Right cardiac atrium (tissue), 5 donors: Measurements from ENCODE around the gene MS4A4E. TPM values are rescaled to one million over a fixed set of nuclear protein-coding genes. Genes with fewer than 3 reads are reported as not detected.
A peak's percentile ranks its signal among the peaks of the same experiment; 100 is the strongest.
"Not testable (repeated sequence)": the region's sequence is repeated elsewhere in the genome, so short reads cannot be mapped to it uniquely, and the experiment has no call there.

Experiments used
- ATAC-seq, 2 donors: fragments of 200-7000 bp; cut with Tn5 transposase; one replicate each; pipeline versions ENCODE4 v1.8.0 to v1.9.1; 2020; ENCODE audit warnings: moderate library complexity in 2 of 2, mild to moderate bottlenecking in 1 of 2
- DNase-seq, 3 donors: peaks; one replicate each; pipeline ENCODE4 v3.0.0-alpha.2; 2020
- H3K27ac ChIP-seq: one replicate; pipeline ENCODE4 v1.5.1; 2013; ENCODE audit warnings: mild to moderate bottlenecking, low read length, control low read depth, moderate library complexity
- H3K27me3 ChIP-seq: one replicate; pipeline ENCODE4 v1.6.1; 2013; ENCODE audit not compliant: control insufficient read depth, insufficient read depth
- H3K4me1 ChIP-seq: one replicate; pipeline ENCODE4 v1.6.1; 2013; ENCODE audit warnings: low read length; ENCODE audit not compliant: control insufficient read depth, insufficient read depth
- H3K4me3 ChIP-seq: one replicate; pipeline ENCODE4 v1.5.1; 2013; ENCODE audit warnings: low read length, control low read depth
- H3K9me3 ChIP-seq: one replicate; pipeline ENCODE4 v1.6.1; 2013; ENCODE audit warnings: low read length; ENCODE audit not compliant: control insufficient read depth
- WGBS: extraction: QIAGEN DNeasy Blood & Tissue Kit; methylation state at CpG from one replicate; pipeline ENCODE4 v1.1.7; 2013; 5-methylcytosine and 5-hydroxymethylcytosine counted together
- intact Hi-C, 4 donors: fragments of 100-400 bp; cut with DNase I; formaldehyde crosslinking; loops; one replicate each; pipeline versions ENCODE4 v1.11.0 to v1.14.0; 2022 to 2023
- polyA plus RNA-seq: library from polyadenylated mRNA; stranded (reverse); fragments of 200-250 nt; gene quantifications from one replicate; pipeline ENCODE4 v1.2.3, GENCODE V29; 2013
- total RNA-seq, 4 donors: library from RNA; stranded (reverse); fragmentation: NEBNext Ultra II Directional; extraction: Animal tissue kit (Norgen Biotek cat#: 25700); gene quantifications; one replicate each; pipeline ENCODE4 v1.2.1, GENCODE V29; 2021
- donor health status: healthy with polysubstance abuse.
- donor health status: DM: no; HTN: yes; CAD: no.
- donor health status: DM: no; HTN: no; CAD: no.
- donor health status: DM: no; HTN: yes; CAD: no; lungs with severe emphysema.
- donor health status: DM: yes; HTN: yes; CAD: no.

MS4A4E gene
- total and polyA plus RNA-seq, 5 donors, result 0.27 to 2.5 (median 1.3) TPM

GRCh38 chr11:60193687-60194433 lies 49.1 kb downstream of the MS4A4E start:
- no peak overlapping the region for H3K27ac ChIP-seq
- intact Hi-C loops, result loop anchor here in 1 of 4 donors (10.0 kb wide), 1 partner anchor 359 kb away; no protein-coding TSS in a partner anchor
- H3K4me3 ChIP-seq, result no peak overlapping the region
- no peaks in the 10 kb centered on the region for H3K4me1 ChIP-seq
- peak in 2 of 3 donors; percentile 26 to 44 for DNase-seq
- no peaks in the 10 kb centered on the region for H3K9me3 ChIP-seq
- ATAC-seq, result peak; percentile 72 to 89
- no peaks in the 10 kb centered on the region for H3K27me3 ChIP-seq
- 9% methylated on average over 1 of the region's 1 CpG for WGBS

DNA sequence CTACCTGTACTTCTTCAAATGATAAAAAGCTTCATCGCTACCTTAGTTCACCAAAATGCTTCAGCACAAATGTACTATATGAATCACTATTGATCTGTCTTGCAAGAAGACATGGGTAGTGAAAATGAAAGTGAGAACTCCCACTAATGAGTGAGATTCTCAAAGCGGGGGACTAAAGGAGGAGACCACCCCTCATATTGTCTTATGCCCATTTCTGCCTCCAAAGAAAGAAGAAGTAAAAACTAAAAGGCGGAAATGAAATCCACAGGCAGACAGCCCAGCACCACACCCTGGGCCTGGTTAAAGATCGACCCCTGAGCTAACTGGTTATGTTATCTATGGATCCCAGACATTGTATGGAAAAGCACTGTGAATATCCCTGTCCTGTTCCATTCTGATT lies 50.4 kb downstream of the MS4A4E start:
- DNase-seq, H3K4me1 ChIP-seq, H3K27me3 ChIP-seq, H3K27ac ChIP-seq, H3K4me3 ChIP-seq, H3K9me3 ChIP-seq, ATAC-seq: not testable (repeated sequence)
- WGBS, result 89% methylated on average over 4 of the region's 4 CpGs
- intact Hi-C loops, result loop anchor here in 1 of 4 donors (10.0 kb wide), 1 partner anchor 358 kb away; no protein-coding TSS in a partner anchor

DNA sequence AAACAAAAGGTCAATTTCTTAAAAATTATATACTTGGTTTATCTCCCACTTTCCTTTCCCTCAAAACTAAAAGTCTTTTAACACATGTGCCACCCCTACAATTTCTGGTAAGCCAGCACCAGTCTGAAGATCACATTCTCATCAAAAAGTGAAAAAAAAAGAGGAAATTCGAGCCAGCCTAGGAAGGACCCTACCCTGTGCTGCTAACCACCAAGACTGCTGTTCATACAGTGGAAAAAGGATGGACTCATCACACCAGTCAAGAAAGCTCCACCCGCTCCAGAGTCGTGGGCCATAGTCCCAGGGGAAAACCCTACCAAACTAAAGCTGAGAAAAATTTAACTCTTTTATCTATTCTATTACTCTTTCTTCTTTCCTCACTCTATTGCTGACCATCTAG lies 54.5 kb downstream of the MS4A4E start:
- ATAC-seq, H3K4me3 ChIP-seq, H3K4me1 ChIP-seq, intact Hi-C loops, H3K27ac ChIP-seq, H3K9me3 ChIP-seq, H3K27me3 ChIP-seq: not testable (repeated sequence)
- 32% methylated on average over 3 of the region's 3 CpGs for WGBS
- peak in 1 of 3 donors; percentile 40 for DNase-seq

DNA sequence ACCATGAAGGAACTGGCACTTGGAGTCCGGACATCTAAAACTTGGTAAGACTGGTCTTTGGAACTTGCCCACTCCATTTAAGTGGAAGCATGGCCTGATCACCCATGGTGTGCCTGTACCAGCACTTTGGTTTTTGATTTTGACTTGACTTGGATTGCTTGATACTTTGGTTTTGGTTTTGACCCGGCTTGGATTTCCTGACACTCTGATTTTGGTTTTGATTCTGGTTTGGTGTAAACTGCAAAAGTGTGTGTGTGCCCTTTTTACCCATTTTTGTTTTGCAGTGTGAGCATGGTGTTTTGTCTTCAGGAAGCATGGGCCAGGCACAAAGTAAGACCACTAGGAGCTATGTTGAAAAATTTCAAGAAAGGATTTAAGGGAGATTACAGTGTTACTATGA lies 56.8 kb downstream of the MS4A4E start:
- H3K9me3 ChIP-seq, H3K4me1 ChIP-seq, DNase-seq, H3K27ac ChIP-seq, H3K27me3 ChIP-seq, intact Hi-C loops, ATAC-seq, H3K4me3 ChIP-seq: not testable (repeated sequence)
- WGBS, result 91% methylated on average over 2 of the region's 2 CpGs

DNA sequence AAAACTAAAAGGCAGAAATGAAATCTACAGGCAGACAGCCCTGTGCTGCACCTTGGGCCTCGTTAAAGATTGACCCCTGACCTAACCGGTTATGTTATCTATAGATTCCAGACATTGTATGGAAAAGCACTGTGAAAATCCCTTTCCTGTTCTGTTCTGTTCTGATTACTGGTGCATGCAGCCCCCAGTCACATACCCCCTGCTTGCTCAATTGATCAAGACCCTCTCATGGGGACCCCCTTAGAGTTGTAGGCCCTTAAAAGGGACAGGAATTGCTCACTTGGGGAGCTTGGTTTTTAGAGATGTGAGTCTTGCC lies 57.5 kb downstream of the MS4A4E start:
- ATAC-seq, DNase-seq, intact Hi-C loops, H3K4me1 ChIP-seq, H3K4me3 ChIP-seq, H3K27me3 ChIP-seq, H3K27ac ChIP-seq, H3K9me3 ChIP-seq: not testable (repeated sequence)
- 45% methylated on average over 2 of the region's 2 CpGs for WGBS

- 72% methylated on average over 1 of the region's 1 CpG for WGBS
- no peak overlapping the region for H3K27ac ChIP-seq
- H3K4me1 ChIP-seq, result no peaks in the 10 kb centered on the region
- no peak overlapping the region for H3K4me3 ChIP-seq
- intact Hi-C loops, result no loop called here
- ATAC-seq (peak; percentile 64 to 75), DNase-seq (no peak)
- H3K9me3 ChIP-seq, result no peaks in the 10 kb centered on the region
- no peaks in the 10 kb centered on the region for H3K27me3 ChIP-seq
Measured at GRCh38 chr11:60184824-60185511, 58.0 kb downstream of the MS4A4E start.

GRCh38 chr11:60183591-60184205 lies 59.2 kb downstream of the MS4A4E start:
- Histone ChIP-seq H3K4me3 (no peak overlapping the region), H3K27ac (no peak overlapping the region), H3K9me3 (no peaks in the 10 kb centered on the region), H3K4me1 (no peaks in the 10 kb centered on the region), H3K27me3 (no peaks in the 10 kb centered on the region)
- ATAC-seq, result peak; percentile 56 to 66
- DNase-seq, result peak in 1 of 3 donors; percentile 46
- WGBS, result 60% methylated on average over 2 of the region's 2 CpGs
- intact Hi-C loops, result no loop called here

DNA sequence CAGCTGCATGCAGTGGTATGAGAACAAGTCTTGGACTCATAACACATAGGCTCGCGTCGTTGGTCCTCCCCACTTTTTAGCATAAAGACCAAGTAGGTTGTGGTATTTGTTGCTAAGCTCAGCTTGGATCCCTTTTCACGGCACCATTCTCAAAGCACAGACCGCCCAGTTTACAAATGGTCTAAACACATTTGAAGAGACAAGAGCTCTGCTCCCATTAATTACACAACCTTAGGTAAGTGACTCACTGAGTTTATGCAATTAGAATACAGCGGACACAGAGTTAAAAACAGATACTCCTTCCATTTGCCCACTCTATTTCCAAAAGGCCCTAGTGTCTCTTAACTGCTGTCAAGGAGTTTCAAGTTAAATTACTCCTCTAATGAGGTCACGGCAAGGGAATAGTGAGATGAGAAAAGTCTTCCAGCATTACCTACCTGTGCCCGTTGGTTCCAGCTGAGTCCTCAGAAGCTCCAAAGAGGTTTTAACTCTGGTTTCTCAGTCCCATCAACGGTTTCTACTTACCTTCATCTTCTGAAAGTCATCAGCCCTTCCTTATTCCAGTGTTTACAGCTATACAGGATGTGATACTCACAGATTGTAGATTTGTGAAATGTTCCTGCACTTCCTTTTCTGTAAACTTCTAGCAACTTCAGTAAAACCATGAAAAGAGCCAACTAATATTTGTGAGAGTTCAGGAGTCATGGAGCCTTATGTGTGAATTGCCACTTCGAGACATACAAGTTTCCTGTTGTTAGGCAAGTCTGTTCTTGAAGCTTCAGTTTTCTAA lies 60.2 kb downstream of the MS4A4E start, which contains the start of gene MS4A6A:
Gene MS4A6A (minus strand): TSS at position 543 of the 790 bp plus-strand sequence. CDS start 1,356 bp downstream, outside the sequence.
- Histone ChIP-seq H3K27me3 (no peaks in the 10 kb centered on the region), H3K4me1 (no peaks in the 10 kb centered on the region), H3K27ac (peak within 1 kb of the TSS; percentile 5), H3K9me3 (no peaks in the 10 kb centered on the region), H3K4me3 (peak within 1 kb of the TSS; percentile 31)
- DNase-seq (no peak), ATAC-seq (peak in 1 of 2 donors; percentile 42)
- intact Hi-C loops, result no loop called here
- WGBS, result 71% methylated on average over 10 of the region's 10 CpGs

GRCh38 chr11:60175860-60176275 lies 67.1 kb downstream of the MS4A4E start:
- intact Hi-C loops, result no loop called here
- Histone ChIP-seq H3K9me3 (no peaks in the 10 kb centered on the region), H3K4me1 (no peaks in the 10 kb centered on the region), H3K27ac (no peak overlapping the region), H3K4me3 (no peak overlapping the region), H3K27me3 (no peaks in the 10 kb centered on the region)
- DNase-seq (no peak), ATAC-seq (no peak)
- WGBS, result 89% methylated on average over 5 of the region's 5 CpGs

DNA sequence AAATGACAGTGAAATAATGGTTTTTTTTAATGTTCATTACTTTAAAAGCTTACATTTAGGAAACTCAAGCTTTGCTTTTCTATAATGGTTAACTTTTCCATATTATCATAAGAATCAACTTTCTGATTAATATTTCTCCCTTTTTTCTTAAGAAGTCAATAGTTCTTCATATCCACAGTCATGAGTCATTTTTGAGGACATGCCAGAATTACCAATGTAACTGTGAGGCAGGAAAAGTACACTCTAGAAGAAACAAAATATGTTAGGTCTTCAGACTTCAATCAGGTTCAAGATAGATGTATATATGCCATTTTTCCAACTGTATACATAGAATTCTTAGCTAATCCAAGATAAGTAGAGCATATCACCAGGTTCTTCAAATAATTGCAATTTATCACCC lies 70.9 kb downstream of the MS4A4E start:
- Histone ChIP-seq H3K4me1 (no peaks in the 10 kb centered on the region), H3K27me3 (no peaks in the 10 kb centered on the region), H3K9me3 (no peaks in the 10 kb centered on the region), H3K4me3 (no peak overlapping the region), H3K27ac (no peak overlapping the region)
- DNase-seq (no peak), ATAC-seq (no peak)
- intact Hi-C loops, result no loop called here
